PC-9 (cell line): ENCODE measurements around the gene TPX2. TPM values are rescaled to one million over a fixed set of nuclear protein-coding genes. Genes with fewer than 3 reads are reported as not detected.

ENCODE experiments used
- BruUV-seq: library from RNA; stranded (reverse); fragments of 400-500 nt; replicated peaks from 2 replicates; lab custom pipeline; 2021; lab: Mats Ljungman, UMichigan
- CTCF ChIA-PET: fragments of 300-600 bp; sonication (Branson Sonifier 250); formaldehyde crosslinking; loops from one replicate; lab custom pipeline; 2022; ENCODE audit warnings: antibody characterized with exemption; lab: Charles Lee
- POLR2A ChIA-PET: fragments of 300-600 bp; sonication (Branson Sonifier 250); formaldehyde crosslinking; loops from one replicate; lab custom pipeline; 2022; ENCODE audit warnings: antibody characterized with exemption; ENCODE audit not compliant: unreplicated experiment; lab: Charles Lee
- DNase-seq, 2 experiments: peaks; one replicate each; pipeline versions ENCODE4 v3.0.0 to v3.0.0-alpha.2; 2015 to 2022; ENCODE audit warnings: mixed read lengths in 1 of 2
- H2AFZ ChIP-seq: fragments of 200-600 bp; sonication (generic); 2 replicates; pipeline ENCODE4 v1.8.1; 2017; ENCODE audit warnings: antibody characterized with exemption
- H3F3A ChIP-seq: fragments of 200-600 bp; sonication (generic); 2 replicates; pipeline ENCODE4 v1.8.1; 2017; ENCODE audit warnings: antibody characterized with exemption, mild to moderate bottlenecking, low read depth; ENCODE audit not compliant: insufficient read depth
- H3K27ac ChIP-seq: fragments of 200-600 bp; sonication (generic); 2 replicates; pipeline ENCODE4 v1.6.1; 2016; ENCODE audit warnings: mixed run types
- H3K27me3 ChIP-seq: fragments of 200-600 bp; sonication (generic); 2 replicates; pipeline ENCODE4 v1.6.1; 2016; ENCODE audit warnings: low read depth, mixed run types; ENCODE audit not compliant: insufficient read depth
- H3K36me3 ChIP-seq: fragments of 200-600 bp; sonication (generic); 2 replicates; pipeline ENCODE4 v1.6.1; 2016; ENCODE audit warnings: low read depth, mixed run types
- H3K4me1 ChIP-seq: fragments of 200-600 bp; sonication (generic); replicated peaks from 2 replicates; pipeline ENCODE4 v1.6.1; 2016; ENCODE audit warnings: mixed run types; ENCODE audit not compliant: insufficient read depth
- H3K4me2 ChIP-seq: fragments of 200-600 bp; sonication (generic); 2 replicates; pipeline ENCODE4 v1.6.1; 2017; ENCODE audit warnings: mixed run types
- H3K4me3 ChIP-seq: fragments of 200-600 bp; sonication (generic); 2 replicates; pipeline ENCODE4 v1.6.1; 2016; ENCODE audit warnings: mixed run types
- H3K79me2 ChIP-seq: fragments of 200-600 bp; sonication (generic); 2 replicates; pipeline ENCODE4 v1.6.1; 2017; ENCODE audit warnings: low read depth, mixed run types
- H3K9me2 ChIP-seq: fragments of 200-600 bp; sonication (generic); 2 replicates; pipeline ENCODE4 v1.8.1; 2017; ENCODE audit warnings: mild to moderate bottlenecking; ENCODE audit not compliant: insufficient read depth
- H3K9me3 ChIP-seq: fragments of 200-600 bp; sonication (generic); 2 replicates; pipeline ENCODE4 v1.8.1; 2016; ENCODE audit warnings: low read depth; ENCODE audit not compliant: insufficient read depth
- H4K20me1 ChIP-seq: fragments of 200-600 bp; sonication (generic); 2 replicates; pipeline ENCODE4 v1.8.1; 2017; ENCODE audit not compliant: insufficient read depth
- EZH2 ChIP-seq: fragments of 200-600 bp; sonication (generic); IDR thresholded peaks from 2 replicates; pipeline ENCODE4 v1.8.0; 2017; ENCODE audit warnings: antibody characterized with exemption, low read depth
- intact Hi-C: fragments of 100-400 bp; cut with micrococcal nuclease; formaldehyde crosslinking; loops from one replicate; pipeline ENCODE4 v1.10.0; 2022; ENCODE audit not compliant: unreplicated experiment
- total RNA-seq: library from RNA; stranded (reverse); gene quantifications from 2 replicates; pipeline ENCODE4 v1.2.3, GENCODE V29; 2021
- TF ChIP-seq, protein P1 (sequence below): fragments of 200-600 bp; sonication (generic); conservative IDR thresholded peaks from 2 replicates; pipeline ENCODE4 v1.6.1; 2017; ENCODE audit warnings: mixed run types, antibody characterized with exemption, mild to moderate bottlenecking, moderate library complexity

TPX2 gene
- total RNA-seq, 1 experiment from 2014 or later, result 164 TPM

DNA sequence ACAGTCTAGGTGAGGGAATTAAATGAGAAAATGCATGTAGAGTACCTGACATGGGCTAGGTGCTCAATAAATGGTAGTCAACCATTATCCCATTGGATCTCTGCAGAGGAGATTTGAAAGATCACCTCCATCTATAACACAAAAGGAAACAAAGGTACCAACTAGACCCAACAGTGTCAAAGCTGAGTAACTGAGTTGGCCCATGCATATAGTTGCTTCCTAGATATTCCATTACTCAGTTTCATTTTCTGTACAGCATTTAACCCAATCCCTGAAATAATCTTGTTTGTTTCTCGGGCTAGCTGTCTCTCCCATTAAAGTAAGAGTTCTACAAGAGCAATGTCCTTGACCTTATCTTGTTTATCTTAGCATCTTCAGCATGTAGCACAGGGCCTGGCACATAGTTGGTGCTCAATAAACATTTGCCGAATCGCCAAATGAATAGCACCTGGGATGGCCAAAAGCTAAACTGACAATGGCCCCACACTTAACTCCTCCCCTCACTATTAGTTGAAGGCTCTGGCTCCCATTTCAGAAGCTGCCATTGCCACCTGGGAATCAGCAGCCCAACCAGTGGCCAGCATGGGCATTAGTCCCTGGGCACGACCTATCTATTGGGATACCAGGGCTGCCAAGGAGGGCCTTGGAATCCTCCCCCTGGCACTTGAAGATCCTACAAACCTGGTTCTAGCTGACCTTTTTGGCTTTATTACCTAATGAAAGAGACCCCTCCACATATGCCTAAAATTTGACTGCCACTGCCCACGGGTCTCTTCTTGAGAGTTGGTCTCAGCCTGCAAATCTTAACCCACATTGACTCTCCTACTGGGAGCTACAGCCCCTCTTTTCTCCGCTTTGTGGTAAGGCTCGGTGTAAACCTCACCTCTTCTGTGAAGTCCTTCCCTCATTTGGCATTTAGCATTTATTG is 39.0 kb upstream of the TPX2 start:
- H3K4me1 ChIP-seq, result peaks cover 88% of the 10 kb centered on the region

DNA sequence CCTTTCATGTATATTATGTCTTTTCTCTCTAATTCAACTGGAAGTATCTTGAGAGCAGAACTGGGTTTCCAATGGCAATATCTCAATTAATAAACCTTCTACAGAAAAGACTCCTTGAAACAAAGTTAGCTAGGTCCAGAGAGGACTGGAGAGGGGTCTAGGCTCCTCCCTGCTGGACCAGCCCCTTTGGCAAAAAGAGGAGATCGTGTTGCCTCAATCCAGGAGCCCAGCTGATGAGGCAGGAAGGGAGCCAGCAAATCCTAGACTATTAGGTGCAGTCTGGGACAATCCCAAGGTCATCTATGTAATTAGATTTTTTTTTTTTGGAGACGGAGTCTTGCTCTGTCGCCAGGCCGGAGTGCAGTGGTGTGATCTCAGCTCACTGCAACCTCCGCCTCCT is 38.3 kb upstream of the TPX2 start:
- CTCF ChIA-PET, result interaction anchor here (1.3 kb wide), 1 partner anchor 37 kb away, joined by 4 read pairs; no protein-coding TSS in a partner anchor
- BruUV-seq, result no TSS peak
- Histone ChIP-seq H3K27ac (peak overlapping the region; percentile 95), H3K36me3 (peaks cover 53% of the 10 kb centered on the region), H3K4me1 (peaks cover 88% of the 10 kb centered on the region), H3K4me3 (no peak overlapping the region), H3K79me2 (peaks cover 91% of the 10 kb centered on the region), H3K9me3 (no peaks in the 10 kb centered on the region), H3K4me2 (0 out of 2 replicates have a peak overlapping the region, but pooled peaks have one; percentile 53), H2AFZ (no peak overlapping the region), H3K27me3 (no peaks in the 10 kb centered on the region), H3K9me2 (no peaks in the 10 kb centered on the region), H3F3A (peaks cover 87% of the 10 kb centered on the region), H4K20me1 (no peaks in the 10 kb centered on the region)
- POLR2A ChIA-PET, result interaction anchor here (0.6 kb wide), 1 partner anchor 89 kb away, joined by 19 read pairs; no protein-coding TSS in a partner anchor
- no peak for TF ChIP-seq EZH2
- TF ChIP-seq, protein P1, sequence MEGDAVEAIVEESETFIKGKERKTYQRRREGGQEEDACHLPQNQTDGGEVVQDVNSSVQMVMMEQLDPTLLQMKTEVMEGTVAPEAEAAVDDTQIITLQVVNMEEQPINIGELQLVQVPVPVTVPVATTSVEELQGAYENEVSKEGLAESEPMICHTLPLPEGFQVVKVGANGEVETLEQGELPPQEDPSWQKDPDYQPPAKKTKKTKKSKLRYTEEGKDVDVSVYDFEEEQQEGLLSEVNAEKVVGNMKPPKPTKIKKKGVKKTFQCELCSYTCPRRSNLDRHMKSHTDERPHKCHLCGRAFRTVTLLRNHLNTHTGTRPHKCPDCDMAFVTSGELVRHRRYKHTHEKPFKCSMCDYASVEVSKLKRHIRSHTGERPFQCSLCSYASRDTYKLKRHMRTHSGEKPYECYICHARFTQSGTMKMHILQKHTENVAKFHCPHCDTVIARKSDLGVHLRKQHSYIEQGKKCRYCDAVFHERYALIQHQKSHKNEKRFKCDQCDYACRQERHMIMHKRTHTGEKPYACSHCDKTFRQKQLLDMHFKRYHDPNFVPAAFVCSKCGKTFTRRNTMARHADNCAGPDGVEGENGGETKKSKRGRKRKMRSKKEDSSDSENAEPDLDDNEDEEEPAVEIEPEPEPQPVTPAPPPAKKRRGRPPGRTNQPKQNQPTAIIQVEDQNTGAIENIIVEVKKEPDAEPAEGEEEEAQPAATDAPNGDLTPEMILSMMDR, result no peak
- intact Hi-C loops, result no loop called here
- DNase-seq, result no peak

More for the DNA sequence above, 39.0 kb upstream of the TPX2 start:
- peaks cover 87% of the 10 kb centered on the region for H3F3A ChIP-seq
- H3K79me2 ChIP-seq, result peaks cover 91% of the 10 kb centered on the region
- no peaks in the 10 kb centered on the region for H4K20me1 ChIP-seq
- no peak overlapping the region for H2AFZ ChIP-seq
- peak overlapping the region; percentile 53 for H3K4me2 ChIP-seq
- CTCF ChIA-PET, result interaction anchor here (0.6 to 1.9 kb wide), 2 partner anchors 23 to 31 kb away, joined by 5 to 11 read pairs; no protein-coding TSS in a partner anchor
- intact Hi-C loops, result no loop called here
- no TSS peak for BruUV-seq
- H3K27ac ChIP-seq, result peak overlapping the region; percentile 95
- no peak for TF ChIP-seq EZH2
- TF ChIP-seq, protein P1, result no peak
- POLR2A ChIA-PET, result interaction anchor here (0.6 kb wide), 1 partner anchor 89 kb away, joined by 19 read pairs; no protein-coding TSS in a partner anchor
- H3K27me3 ChIP-seq, result no peaks in the 10 kb centered on the region
- DNase-seq, result no peak
- H3K9me2 ChIP-seq, result no peaks in the 10 kb centered on the region
- H3K4me3 ChIP-seq, result no peak overlapping the region
- no peaks in the 10 kb centered on the region for H3K9me3 ChIP-seq
- H3K36me3 ChIP-seq, result peaks cover 55% of the 10 kb centered on the region

DNA sequence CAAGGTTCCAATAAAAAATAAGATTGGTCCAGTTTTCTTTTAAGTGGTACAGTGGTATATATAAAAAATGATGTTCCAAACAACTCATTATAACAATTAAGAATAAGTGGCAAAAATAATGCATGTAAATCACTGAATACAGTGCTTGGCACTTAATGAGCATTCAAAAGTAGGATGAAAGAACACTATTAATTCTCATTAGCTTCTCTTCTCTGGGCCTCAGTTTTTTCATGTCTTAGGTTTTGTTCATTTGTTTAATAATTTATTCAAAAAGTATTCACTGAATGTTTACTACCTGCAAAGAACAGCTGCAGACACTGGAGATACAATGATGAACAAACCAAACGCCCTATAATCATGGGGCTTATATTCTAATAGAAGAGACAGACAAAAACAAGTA is 37.5 kb upstream of the TPX2 start:
- H3K27ac ChIP-seq, result peak overlapping the region; percentile 95
- DNase-seq, result no peak
- intact Hi-C loops, result no loop called here
- no TSS peak for BruUV-seq
- peaks cover 91% of the 10 kb centered on the region for H3K4me1 ChIP-seq
- H3K27me3 ChIP-seq, result no peaks in the 10 kb centered on the region
- H3K79me2 ChIP-seq, result peaks cover 96% of the 10 kb centered on the region
- H3K9me2 ChIP-seq, result no peaks in the 10 kb centered on the region
- H2AFZ ChIP-seq, result no peak overlapping the region
- H3F3A ChIP-seq, result peaks cover 91% of the 10 kb centered on the region
- CTCF ChIA-PET, result interaction anchor here (1.3 kb wide), 1 partner anchor 38 kb away, joined by 4 read pairs; no protein-coding TSS in a partner anchor
- POLR2A ChIA-PET, result no interaction called here
- peaks cover 62% of the 10 kb centered on the region for H3K36me3 ChIP-seq
- H3K4me3 ChIP-seq, result no peak overlapping the region
- no peaks in the 10 kb centered on the region for H4K20me1 ChIP-seq
- TF ChIP-seq, protein P1, result no peak
- TF ChIP-seq EZH2, result no peak
- no peaks in the 10 kb centered on the region for H3K9me3 ChIP-seq
- 0 out of 2 replicates have a peak overlapping the region, but pooled peaks have one; percentile 4 for H3K4me2 ChIP-seq
